Measurements from ENCODE around the gene CGNL1.

Gene CGNL1

DNA sequence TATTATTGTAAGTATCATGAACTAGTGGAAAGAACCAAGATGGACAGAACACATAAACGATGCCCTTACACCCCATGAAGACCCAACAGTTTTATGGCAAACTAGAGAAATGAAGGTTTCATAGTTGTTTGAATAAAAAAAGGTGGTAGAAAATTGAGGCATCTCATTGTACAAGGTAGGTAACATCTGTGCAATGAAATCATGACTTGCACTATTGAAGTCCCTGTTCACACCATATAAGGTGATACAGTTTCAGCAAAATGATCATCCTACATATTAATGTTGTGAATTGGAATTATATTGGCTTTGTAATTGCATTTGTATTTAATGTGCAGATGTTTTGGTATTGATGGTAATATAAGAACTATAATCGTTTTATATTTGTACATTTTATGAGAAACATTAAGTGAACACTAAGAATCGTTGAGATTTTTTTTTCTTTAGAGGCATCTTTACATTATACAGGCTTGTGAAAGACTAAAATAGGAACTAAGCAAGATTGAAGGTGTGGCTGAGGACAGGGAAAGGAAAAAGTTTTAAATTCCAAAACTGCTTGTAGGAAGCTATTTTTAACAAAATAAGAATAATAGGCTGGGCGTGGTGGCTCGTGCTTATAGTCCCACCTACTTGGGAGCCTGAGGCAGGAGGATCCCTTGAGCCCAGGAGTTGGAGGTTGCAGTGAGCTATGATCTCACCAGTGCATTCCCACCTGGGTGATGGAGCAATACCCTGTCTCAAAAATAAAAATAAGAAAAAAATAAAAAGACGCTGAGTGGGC, 48.5 kb downstream of the CGNL1 start:
- DNase-seq (ENCODE audit: low spot score): no peak

- DNase-seq (ENCODE audit: low spot score): no peak
Measured at GRCh38 chr15:57425842-57426241, 49.5 kb downstream of the CGNL1 start.

- no peak for DNase-seq (ENCODE audit: low spot score)
Measured at GRCh38 chr15:57427367-57427821, 51.1 kb downstream of the CGNL1 start.

- no peak for DNase-seq (ENCODE audit: low spot score)
Measured at GRCh38 chr15:57432141-57432741, 55.9 kb downstream of the CGNL1 start.

DNA sequence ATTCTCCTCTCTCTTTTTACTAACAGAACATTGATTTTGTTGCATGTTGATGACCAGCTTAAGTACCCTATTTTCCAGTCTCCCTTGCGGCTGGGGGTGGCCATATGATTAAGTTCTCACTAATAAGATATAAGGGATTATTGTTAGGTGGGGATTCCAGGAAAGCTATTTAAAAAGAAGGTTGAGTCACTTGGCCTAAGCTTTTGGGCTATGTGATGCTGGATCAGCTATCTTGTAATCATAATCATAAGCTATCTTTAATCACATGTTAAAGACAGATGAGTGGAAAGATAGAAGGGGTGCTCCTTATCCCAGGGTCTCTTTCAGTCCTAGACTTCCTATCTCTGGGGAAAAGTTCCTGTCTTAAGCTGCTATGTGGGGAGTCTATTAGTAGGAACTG, 59.9 kb downstream of the CGNL1 start:
- no peak for DNase-seq (ENCODE audit: low spot score)

DNA sequence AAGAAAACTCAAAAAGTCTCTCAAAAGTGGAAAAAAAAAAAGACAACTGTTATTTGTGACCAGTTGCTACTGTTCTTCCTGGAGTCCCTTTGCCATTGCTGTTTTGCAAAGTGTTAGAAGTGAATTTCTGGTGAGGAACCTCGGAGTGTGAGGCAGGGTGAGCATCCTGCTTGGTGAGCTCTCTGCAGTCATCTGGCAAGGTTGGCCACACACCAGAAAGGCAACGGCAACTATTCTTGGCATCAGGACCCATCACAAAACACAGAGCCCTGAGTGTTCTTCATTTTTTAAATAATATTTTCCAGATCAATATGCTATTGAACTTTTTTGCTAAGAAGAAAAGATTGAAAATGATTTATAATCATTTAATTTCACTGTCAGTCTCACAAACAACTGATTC, 60.7 kb downstream of the CGNL1 start:
- DNase-seq (ENCODE audit: low spot score): no peak

DNA sequence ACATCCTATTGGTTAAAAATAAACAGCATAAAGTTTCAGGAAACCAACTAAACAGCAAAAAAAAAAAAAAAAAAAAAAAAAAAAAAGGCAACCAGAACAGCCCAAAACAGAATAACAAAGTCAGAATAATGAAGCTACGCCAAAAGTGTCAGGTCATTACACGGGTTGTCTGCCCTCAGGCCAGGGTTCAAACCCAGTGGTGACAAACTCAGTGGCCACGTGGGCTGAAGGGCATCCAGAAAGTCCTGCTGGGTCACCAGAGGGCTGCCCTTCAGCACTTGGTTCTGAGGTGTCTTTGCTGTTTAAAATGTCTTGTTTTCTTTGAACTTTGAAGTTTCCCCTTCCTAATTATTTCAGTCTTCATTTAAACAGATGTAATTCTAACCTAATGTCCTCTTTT, 61.3 kb downstream of the CGNL1 start:
- DNase-seq (ENCODE audit: low spot score): no peak

GRCh38 chr15:57438166-57438565, 61.9 kb downstream of the CGNL1 start:
- DNase-seq (ENCODE audit: low spot score): no peak

GRCh38 chr15:57439128-57440027, 63.1 kb downstream of the CGNL1 start:
- no peak for DNase-seq (ENCODE audit: low spot score)

DNA sequence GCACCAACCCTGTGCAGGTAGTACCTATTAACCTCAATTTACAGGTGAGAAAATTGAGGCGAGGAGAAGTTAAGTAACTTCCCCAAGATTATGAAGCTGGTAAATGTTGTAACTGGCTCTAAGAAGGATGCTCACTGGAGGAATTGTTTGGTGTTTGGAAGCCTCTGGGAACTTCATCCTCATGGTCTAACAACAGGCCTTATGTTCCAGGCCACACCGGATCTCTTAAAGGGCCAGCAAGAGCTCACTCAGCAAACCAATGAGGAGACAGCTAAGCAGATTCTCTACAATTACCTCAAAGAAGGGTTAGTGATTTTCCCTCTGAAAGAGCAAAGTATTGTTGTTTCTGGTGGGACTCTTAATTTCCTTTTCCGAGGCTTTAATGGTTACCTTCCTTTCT, 63.9 kb downstream of the CGNL1 start:
- no peak for DNase-seq (ENCODE audit: low spot score)

DNA sequence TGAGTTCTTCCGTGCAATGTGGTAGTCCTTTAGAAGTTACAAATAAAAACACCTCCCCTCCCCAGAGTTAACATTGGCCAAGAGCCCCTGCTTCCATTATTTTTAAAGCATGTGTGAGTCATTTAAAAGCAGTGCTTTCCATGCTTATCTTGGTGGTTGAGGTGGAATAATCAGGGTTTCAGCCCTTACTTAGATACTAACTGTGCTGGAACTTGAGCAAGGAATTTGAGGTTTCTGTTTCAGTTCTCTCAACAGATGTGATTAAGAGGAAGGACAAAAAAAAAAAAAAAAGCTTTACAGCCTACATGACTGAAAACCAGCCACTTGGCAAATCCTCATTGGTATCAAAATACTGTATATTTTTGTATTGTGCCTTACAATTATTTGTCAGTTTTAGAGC, 64.5 kb downstream of the CGNL1 start:
- DNase-seq (ENCODE audit: low spot score): no peak

GRCh38 chr15:57442335-57442734, 66.0 kb downstream of the CGNL1 start:
- no peak for DNase-seq (ENCODE audit: low spot score)

DNA sequence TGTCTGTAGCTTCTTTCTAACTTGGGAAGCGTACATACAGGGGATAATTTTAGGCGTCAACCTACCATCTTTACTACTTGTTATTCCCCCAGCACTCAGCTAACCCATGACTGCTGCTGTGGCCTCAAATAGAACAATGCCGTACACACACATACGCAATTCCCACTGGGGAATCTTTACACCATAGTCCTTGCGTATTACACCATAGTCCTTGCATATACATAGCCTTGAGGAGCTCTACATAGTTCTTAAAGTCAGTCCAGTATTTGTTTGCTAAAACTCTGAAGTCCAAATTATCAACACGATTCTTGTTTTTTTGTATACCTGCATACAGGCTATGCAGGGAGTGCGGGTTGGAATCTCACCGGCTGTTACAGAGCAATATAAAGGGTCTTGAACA, 67.2 kb downstream of the CGNL1 start:
- DNase-seq (ENCODE audit: low spot score): no peak

DNA sequence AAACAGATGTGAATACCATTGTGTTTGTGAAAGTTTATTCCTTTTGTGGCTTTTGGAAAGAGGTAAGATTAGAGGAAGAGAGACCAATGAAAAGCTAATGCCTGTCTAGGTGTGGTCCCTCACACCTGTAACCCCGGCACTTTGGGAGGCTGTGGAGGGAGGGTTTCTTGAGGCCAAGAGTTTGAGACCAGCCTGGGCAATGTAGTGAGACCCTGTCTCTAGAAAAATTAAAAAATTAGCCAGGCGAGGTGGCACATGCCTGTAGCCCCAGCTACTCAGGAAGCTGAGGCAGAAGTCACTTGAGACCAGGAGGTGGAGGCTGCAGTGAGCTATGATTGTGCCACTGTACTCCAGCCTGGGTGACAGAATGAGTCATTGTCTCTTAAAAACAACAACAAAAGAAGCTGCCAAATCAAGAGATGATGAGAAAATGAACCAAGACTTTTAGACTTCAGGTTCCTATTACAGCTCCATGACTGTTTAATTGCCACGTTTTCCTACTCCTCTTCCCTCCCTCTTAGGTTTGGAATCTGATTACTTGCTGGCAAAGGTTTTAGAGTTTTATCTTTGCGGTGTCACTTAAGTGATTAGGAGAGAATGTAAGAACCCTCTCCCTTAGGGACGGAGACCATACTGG, 68.7 kb downstream of the CGNL1 start:
- DNase-seq (ENCODE audit: low spot score): no peak

- no peak for DNase-seq (ENCODE audit: low spot score)
Measured at GRCh38 chr15:57445872-57446271, 69.6 kb downstream of the CGNL1 start.

GRCh38 chr15:57446393-57446792, 70.1 kb downstream of the CGNL1 start:
- DNase-seq (ENCODE audit: low spot score): no peak

DNA sequence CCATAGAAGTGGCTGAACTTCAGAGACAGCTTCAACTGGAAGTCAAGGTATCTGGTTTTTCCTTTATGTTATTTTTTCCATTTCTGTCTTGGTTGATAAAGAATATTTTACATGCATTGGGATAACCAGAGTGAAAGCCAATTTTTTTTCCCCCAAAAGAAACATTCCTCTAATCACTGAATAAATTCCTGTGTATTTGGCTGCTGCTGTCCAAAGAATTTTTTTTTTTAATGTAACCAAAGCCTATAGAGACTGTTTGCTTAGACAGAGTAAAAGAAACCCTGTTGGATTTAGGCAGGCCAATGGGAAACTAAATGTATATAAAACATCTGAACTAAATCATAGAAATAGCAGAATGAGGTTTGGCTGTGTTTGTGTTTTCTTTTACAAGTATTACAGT, 75.2 kb downstream of the CGNL1 start:
- no peak for DNase-seq (ENCODE audit: low spot score)

GRCh38 chr15:57452090-57452754, 75.9 kb downstream of the CGNL1 start:
- no peak for DNase-seq (ENCODE audit: low spot score)

GRCh38 chr15:57455929-57456328, 79.6 kb downstream of the CGNL1 start:
- no peak for DNase-seq (ENCODE audit: low spot score)

DNA sequence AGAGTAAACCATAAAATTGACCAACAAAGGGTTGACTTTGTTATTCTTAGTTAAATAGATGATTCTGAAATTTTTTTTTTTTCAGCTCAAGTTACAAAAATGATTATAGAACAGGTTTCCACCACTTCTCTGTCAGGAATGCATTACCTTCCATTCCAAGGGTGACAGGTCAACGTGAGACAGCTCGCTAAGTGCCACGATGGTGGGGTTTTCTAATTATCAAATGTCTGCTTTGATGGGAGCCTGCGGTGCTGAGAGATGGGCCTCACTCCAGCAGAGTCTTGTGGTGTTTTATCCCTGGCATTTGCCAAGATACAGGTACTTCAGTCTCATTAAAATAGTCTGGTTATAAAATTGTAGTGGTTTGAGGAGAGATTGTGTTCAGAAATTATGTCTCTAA, 80.3 kb downstream of the CGNL1 start:
- no peak for DNase-seq (ENCODE audit: low spot score)

GRCh38 chr15:57457726-57458125, 81.4 kb downstream of the CGNL1 start:
- DNase-seq (ENCODE audit: low spot score): no peak

DNA sequence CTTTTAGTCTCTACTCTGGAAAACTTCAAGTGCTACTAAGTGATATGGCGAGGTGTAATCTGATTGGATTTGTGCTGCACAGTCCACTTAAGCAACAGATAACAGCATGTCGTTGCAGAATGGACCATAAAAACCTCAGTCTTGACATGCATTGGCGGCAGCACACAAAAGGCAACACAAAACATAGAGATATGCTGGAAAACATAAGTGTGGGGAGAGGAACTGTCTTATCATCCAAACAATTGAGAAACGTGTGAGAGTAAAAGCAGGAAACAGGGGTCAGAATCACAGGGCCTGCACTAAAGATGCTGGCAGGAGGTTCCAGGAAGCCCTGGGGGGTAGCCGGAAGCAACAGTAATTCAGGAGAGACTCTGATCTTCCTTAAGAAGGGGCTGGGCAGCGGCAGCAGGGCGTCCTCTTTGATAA, 82.1 kb downstream of the CGNL1 start:
- no peak for DNase-seq (ENCODE audit: low spot score)

Data from CD4-positive, alpha-beta T cell treated with Interleukin-6 at 100 ng/mL for 8 hours (primary cell).